ENCODE results near the gene CHMP2A. TPM values are rescaled to one million over a fixed set of nuclear protein-coding genes. Genes with fewer than 3 reads are reported as not detected.
"Not testable (repeated sequence)": the region's sequence is repeated elsewhere in the genome, so short reads cannot be mapped to it uniquely, and the experiment has no call there.

The CHMP2A gene
- total and polyA plus RNA-seq, 9 donors = 54.2 to 143 (median 98.3) TPM

DNA sequence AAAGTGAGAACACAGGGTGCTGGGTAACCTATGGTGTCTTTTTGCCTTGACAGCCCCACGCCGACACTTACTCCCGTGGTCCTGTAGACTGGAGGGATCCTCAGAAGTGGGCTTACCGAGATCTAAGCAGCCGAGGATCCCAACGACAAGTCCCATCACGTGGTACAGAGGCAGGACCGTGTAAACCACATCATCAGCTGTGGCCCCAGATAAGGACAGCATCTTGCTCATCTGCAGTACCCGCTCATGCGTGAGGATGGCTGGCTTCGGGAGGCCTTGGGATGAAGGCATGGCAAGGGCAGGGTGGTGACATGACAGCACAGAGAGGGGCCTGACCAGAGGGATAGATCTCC lies 45.2 kb downstream of the CHMP2A start:
- intact Hi-C loops (cut with DNase I) = no loop called here
- no peak for TF ChIP-seq EP300 (IDR thresholded peaks at IDR 0.05)
- TF ChIP-seq, protein P1, sequence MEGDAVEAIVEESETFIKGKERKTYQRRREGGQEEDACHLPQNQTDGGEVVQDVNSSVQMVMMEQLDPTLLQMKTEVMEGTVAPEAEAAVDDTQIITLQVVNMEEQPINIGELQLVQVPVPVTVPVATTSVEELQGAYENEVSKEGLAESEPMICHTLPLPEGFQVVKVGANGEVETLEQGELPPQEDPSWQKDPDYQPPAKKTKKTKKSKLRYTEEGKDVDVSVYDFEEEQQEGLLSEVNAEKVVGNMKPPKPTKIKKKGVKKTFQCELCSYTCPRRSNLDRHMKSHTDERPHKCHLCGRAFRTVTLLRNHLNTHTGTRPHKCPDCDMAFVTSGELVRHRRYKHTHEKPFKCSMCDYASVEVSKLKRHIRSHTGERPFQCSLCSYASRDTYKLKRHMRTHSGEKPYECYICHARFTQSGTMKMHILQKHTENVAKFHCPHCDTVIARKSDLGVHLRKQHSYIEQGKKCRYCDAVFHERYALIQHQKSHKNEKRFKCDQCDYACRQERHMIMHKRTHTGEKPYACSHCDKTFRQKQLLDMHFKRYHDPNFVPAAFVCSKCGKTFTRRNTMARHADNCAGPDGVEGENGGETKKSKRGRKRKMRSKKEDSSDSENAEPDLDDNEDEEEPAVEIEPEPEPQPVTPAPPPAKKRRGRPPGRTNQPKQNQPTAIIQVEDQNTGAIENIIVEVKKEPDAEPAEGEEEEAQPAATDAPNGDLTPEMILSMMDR (IDR thresholded peaks at IDR 0.05) = no peak
- no peak for TF ChIP-seq POLR2A (IDR thresholded peaks at IDR 0.05)
- Histone ChIP-seq H3K4me3 (no peak overlapping the region), H3K9me3 (no peaks in the 10 kb centered on the region), H3K27ac (no peak overlapping the region), H3K36me3 (no peaks in the 10 kb centered on the region), H3K4me1 (ENCODE audit: insufficient read depth) (peaks cover 3% of the 10 kb centered on the region), H3K27me3 (no peaks in the 10 kb centered on the region)
- DNase-seq = no peak
- 83 to 89% (median 87%) methylated on average over 11 of the region's 11 CpGs for WGBS, 3 donors

DNA sequence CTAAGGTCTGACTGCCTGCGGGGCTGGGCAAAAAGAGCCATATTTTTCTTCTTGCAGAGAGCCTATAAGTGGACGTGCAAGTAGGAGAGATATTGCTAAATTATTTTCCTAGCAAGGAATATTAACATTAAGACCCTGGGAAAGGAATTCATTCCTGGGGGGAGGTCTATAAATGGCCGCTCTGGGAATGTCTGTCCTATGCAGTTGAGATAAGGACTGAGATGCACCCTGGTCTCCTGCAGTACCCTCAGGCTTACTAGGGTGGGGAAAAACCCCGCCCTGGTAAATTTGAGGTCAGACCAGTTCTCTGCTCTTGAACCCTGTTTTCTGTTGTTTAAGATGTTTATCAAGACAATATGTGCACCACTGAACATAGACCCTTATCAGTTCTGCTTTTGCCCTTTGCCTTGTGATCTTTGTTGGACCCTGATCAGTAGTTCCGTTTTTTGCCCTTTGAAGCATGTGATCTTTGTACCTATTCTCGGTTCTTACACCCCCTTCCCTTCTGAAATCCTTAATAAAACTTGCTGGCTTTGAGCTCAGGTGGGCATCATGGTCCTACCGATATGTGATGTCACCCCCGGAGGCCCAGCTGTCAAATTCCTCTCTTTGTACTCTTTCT lies 47.2 kb downstream of the CHMP2A start:
- H3K4me1 ChIP-seq (ENCODE audit: insufficient read depth); H3K27me3 ChIP-seq; DNase-seq; H3K27ac ChIP-seq; H3K9me3 ChIP-seq; intact Hi-C loops (cut with DNase I); H3K4me3 ChIP-seq; H3K36me3 ChIP-seq: not testable (repeated sequence)
- 68 to 84% (median 76%) methylated on average over 7 to 8 of the region's 8 CpGs for WGBS, 3 donors

Small RNA genes lying within 50 kb of the gene (microRNA-seq; reads per million reads assigned to microRNA genes)
- 0 to 0.79 (median 0.18) reads per million in 3 donors for gene MIR6807

Small RNA genes lying within 50 kb of the gene (small RNA-seq; reads per million reads assigned to genes)
- not detected for gene MIR6807
- not detected for gene RN7SL525P

Other genes starting within 250 kb of the CHMP2A start
- gene ERVK3-1, start 249.7 kb downstream of the CHMP2A start, total RNA-seq = 10 to 100 TPM; 26.9 to 37.6 (median 29.9) TPM
- gene ERVK3-1, start 249.7 kb downstream of the CHMP2A start, polyA plus RNA-seq = 10 to 100 TPM; 27.4 to 52.5 TPM
- 1 to 10 TPM; 2.2 to 6.1 (median 4.5) TPM for gene ZSCAN22, start 228.1 kb downstream of the CHMP2A start, total RNA-seq
- gene ZSCAN22, start 228.1 kb downstream of the CHMP2A start, polyA plus RNA-seq = 1 to 10 TPM; 1.1 to 2.3 TPM
- gene A1BG, start 201.6 kb downstream of the CHMP2A start, total RNA-seq = 10 to 100 TPM in 2 of 7 donors, 1 to 10 TPM in 5; 2.6 to 32.4 (median 4.8) TPM
- 10 to 100 TPM in 1 of 2 donors, under 1 TPM in 1; 0.38 to 11.8 TPM for gene A1BG, start 201.6 kb downstream of the CHMP2A start, polyA plus RNA-seq
- gene ZNF497, start 192.4 kb downstream of the CHMP2A start, total RNA-seq = 1 to 10 TPM; 2.5 to 6.5 (median 3.4) TPM
- gene ZNF497, start 192.4 kb downstream of the CHMP2A start, polyA plus RNA-seq = 1 to 10 TPM in 1 of 2 donors, under 1 TPM in 1; 0.30 to 2.2 TPM
- gene ZNF837, start 174.1 kb downstream of the CHMP2A start, total RNA-seq = 1 to 10 TPM; 1.4 to 3.2 (median 2.7) TPM
- 1 to 10 TPM in 1 of 2 donors, not detected in 1; 2.3 TPM for gene ZNF837, start 174.1 kb downstream of the CHMP2A start, polyA plus RNA-seq
- 1,000 to 10,000 TPM; 1,875 to 5,180 (median 2,346) TPM for gene RPS5, start 167.8 kb downstream of the CHMP2A start, total RNA-seq
- 1,000 to 10,000 TPM in 1 of 2 donors, 100 to 1,000 TPM in 1; 715 to 3,775 TPM for gene RPS5, start 167.8 kb downstream of the CHMP2A start, polyA plus RNA-seq
- gene RNF225, start 159.4 kb downstream of the CHMP2A start, total RNA-seq = not detected
- not detected for gene RNF225, start 159.4 kb downstream of the CHMP2A start, polyA plus RNA-seq
- gene ZNF584, start 146.5 kb downstream of the CHMP2A start, total RNA-seq = 10 to 100 TPM; 12.6 to 24.3 (median 22.0) TPM
- gene ZNF584, start 146.5 kb downstream of the CHMP2A start, polyA plus RNA-seq = 10 to 100 TPM; 11.0 to 12.0 TPM
- 10 to 100 TPM in 2 of 7 donors, 1 to 10 TPM in 5; 6.2 to 12.5 (median 8.6) TPM for gene ZNF132, start 115.0 kb downstream of the CHMP2A start, total RNA-seq
- 1 to 10 TPM; 3.3 to 5.9 TPM for gene ZNF132, start 115.0 kb downstream of the CHMP2A start, polyA plus RNA-seq
- 10 to 100 TPM in 1 of 7 donors, 1 to 10 TPM in 6; 4.7 to 11.4 (median 8.5) TPM for gene ZNF324B, start 103.5 kb downstream of the CHMP2A start, total RNA-seq
- gene ZNF324B, start 103.5 kb downstream of the CHMP2A start, polyA plus RNA-seq = 1 to 10 TPM; 4.2 to 4.7 TPM
- 10 to 100 TPM; 14.2 to 20.2 (median 18.6) TPM for gene ZNF324, start 88.0 kb downstream of the CHMP2A start, total RNA-seq
- gene ZNF324, start 88.0 kb downstream of the CHMP2A start, polyA plus RNA-seq = 1 to 10 TPM; 3.9 to 8.7 TPM
- 10 to 100 TPM; 16.2 to 20.9 (median 18.6) TPM for gene ZNF446, start 78.8 kb downstream of the CHMP2A start, total RNA-seq
- 10 to 100 TPM in 1 of 2 donors, 1 to 10 TPM in 1; 1.9 to 24.9 TPM for gene ZNF446, start 78.8 kb downstream of the CHMP2A start, polyA plus RNA-seq
- 10 to 100 TPM in 4 of 7 donors, 1 to 10 TPM in 3; 6.5 to 14.8 (median 11.1) TPM for gene SLC27A5, start 43.1 kb downstream of the CHMP2A start, total RNA-seq
- gene SLC27A5, start 43.1 kb downstream of the CHMP2A start, polyA plus RNA-seq = 10 to 100 TPM in 1 of 2 donors, under 1 TPM in 1; 0.70 to 14.2 TPM
- gene ZBTB45, start 35.3 kb downstream of the CHMP2A start, total RNA-seq = 10 to 100 TPM in 5 of 7 donors, 1 to 10 TPM in 2; 8.1 to 23.3 (median 17.3) TPM
- 10 to 100 TPM in 1 of 2 donors, 1 to 10 TPM in 1; 1.1 to 11.6 TPM for gene ZBTB45, start 35.3 kb downstream of the CHMP2A start, polyA plus RNA-seq
- 100 to 1,000 TPM; 193 to 505 (median 348) TPM for gene TRIM28, start 11.0 kb downstream of the CHMP2A start, total RNA-seq
- 100 to 1,000 TPM; 270 to 294 TPM for gene TRIM28, start 11.0 kb downstream of the CHMP2A start, polyA plus RNA-seq
- 10 to 100 TPM; 13.8 to 75.0 (median 62.6) TPM for gene UBE2M, start 3.5 kb upstream of the CHMP2A start, total RNA-seq
- gene UBE2M, start 3.5 kb upstream of the CHMP2A start, polyA plus RNA-seq = 100 to 1,000 TPM in 1 of 2 donors, 10 to 100 TPM in 1; 43.8 to 110 TPM
- gene MZF1, start 18.2 kb upstream of the CHMP2A start, total RNA-seq = 10 to 100 TPM; 26.2 to 48.0 (median 30.6) TPM
- 10 to 100 TPM; 10.8 to 32.5 TPM for gene MZF1, start 18.2 kb upstream of the CHMP2A start, polyA plus RNA-seq